HG03575 (cell line): ENCODE data around the gene TOP1.

Source experiments
- ATAC-seq: cut with Tn5 transposase; IDR thresholded peaks from one replicate; pipeline ENCODE4 v1.9.1; 2021; ENCODE audit not compliant: unreplicated experiment, insufficient number of reproducible peaks, low FRiP score; ENCODE audit errors: extremely low read depth

Gene TOP1

DNA sequence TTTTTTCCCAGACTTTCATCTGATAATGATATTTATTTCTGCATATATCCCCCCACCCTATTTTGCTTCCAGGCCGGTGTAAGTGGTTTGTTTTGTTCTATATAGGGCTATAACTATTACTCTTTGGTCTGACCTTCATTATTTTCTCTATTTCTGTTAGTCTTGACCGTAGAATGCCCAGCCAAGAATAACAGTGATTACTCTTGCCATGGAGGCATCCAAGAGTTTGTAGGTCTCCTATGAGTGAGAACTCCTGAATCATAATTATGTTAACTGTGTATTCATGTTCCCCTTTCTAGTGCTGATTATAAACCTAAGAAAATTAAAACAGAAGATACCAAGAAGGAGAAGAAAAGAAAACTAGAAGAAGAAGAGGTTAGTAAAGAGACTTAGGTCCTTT is 52.2 kb downstream of the TOP1 start:
- no peak for ATAC-seq

DNA sequence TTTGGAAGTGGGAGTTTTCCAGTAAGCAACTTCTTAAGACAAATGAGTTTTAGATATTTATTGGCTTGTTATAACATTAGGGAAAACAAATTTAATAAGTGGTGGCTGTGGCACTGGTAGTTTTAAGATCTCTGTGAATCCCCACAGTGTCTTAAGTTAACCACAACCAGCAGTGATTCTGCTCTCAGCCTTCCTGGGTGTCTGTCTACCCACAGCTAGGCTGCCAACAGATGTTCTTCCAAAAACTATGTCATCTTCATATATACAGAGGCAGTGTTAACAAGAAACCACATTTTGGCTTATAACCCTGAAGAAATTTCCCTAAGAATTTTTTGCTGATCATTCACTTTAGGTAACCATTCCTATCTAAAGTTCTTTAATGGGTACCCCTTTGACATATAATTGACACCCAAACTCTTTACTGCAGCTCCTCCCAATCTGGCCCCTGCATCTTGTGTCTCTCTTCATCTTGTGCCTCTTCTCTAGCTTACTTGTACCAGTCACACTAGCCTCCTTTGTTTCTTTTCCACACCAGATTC is 52.7 kb downstream of the TOP1 start:
- ATAC-seq: no peak

DNA sequence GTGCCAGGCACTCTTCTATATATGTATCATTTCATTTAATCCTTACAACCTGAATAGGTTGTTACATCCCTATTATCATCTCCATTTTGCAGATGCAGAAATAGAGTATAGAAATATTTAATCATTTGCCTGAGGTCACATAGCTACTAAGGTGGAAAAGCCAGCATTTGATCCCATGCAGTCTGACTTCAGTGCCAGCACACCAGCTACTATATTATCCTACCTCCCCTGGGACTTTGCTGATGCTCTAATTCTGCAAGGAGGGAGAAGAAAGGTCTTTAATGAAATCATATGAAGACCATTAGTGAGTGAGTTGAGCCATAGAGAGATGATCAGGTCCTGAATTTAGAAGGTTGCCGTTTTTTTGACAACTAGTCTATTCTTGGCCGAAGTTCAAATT is 53.7 kb downstream of the TOP1 start:
- no peak for ATAC-seq

DNA sequence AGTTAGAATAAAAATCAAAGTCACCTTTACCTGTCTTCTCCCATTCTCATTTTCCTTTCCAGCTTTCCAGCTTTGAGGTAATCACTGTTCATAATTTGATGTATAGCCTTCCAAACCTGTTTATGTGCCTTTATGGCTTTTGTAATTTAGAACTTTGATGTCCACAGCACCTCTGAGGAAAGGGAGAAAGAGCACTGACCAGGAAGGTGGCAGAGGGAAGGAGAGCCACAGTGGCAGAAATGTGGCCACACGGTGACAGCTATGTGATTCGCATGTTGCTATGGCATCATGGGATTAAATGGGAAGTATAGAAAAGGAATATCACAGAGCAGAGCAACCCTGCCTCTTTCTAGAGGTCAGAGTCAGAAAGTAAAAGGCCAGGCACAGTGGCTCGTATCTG is 57.0 kb downstream of the TOP1 start:
- ATAC-seq: no peak

DNA sequence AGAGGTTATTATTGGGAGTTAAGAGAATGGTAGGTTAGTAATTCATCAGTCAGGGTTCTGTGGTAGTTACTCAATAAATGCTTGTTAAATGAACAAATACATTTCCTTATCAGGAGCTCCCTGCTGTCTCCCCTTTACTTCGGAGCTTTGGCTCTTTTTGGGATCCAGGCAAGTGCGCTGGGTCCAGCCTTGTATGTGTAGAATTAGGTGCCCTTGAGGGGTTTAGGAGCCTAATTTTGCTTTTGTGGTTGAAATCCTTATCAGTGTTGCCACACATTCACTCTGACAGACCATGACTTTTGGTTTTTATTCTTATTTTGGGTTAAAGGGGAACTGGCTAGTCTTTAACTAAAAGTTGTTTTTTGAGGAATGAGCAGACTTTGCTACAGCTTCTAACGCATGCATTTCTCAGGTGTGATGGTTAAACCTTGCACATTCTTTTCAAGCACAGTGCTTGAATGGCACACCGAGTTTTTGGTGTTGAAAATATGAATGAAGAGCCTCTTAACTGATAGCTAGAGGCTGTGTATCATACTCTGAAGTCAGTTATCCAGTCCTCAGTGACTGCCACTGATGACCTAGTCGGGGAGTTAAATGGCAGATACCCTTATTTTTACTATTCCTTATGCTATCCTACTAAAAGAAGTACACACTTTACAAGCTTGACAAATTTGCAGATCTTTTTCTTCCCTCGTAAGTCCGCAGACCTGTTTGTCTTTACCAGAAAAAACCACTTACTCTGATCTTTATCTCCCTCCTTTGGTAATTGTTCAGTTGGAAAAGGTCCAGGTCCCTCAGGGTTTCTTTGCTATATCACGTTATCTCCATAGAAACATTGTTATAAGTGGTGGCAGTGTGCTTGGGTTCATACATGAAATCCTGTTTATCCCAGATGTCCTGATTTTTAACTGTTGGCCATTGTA is 58.0 kb downstream of the TOP1 start:
- no peak for ATAC-seq

DNA sequence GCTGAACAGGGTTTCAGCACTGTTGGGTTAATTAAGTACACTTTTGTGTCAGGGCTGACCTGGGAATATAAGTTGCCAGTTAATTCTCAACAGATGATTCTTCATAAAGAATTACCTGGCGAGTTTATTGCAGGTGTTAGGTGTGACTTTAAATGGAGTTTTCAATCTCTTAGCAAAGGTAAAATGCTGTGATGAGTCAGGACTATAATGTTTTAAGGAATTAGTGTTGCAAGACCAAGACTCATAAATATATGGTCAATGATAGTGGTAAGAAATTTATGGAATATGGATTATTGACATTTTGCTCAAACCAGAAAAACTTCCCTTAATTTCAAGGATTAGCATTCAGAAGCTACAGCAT is 58.7 kb downstream of the TOP1 start:
- ATAC-seq: no peak

DNA sequence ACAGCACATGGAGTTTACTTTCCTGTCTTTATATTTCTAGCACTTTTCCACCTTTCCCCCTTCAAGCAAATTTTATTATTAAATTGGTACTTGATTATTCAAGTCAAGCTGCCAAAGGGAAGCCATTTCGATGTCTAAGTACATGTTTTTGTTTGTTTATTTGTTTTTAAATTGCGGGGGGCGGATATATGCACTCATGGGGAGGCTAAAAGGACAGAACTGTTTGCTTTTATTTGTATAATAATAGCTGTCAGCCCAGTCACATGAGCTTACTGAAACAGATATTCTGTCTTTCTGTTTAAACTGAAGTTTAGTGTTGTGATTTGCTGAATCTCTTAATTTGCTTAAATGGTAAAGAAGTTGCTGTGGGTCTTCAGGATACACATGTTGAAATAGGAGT is 59.2 kb downstream of the TOP1 start:
- no peak for ATAC-seq

DNA sequence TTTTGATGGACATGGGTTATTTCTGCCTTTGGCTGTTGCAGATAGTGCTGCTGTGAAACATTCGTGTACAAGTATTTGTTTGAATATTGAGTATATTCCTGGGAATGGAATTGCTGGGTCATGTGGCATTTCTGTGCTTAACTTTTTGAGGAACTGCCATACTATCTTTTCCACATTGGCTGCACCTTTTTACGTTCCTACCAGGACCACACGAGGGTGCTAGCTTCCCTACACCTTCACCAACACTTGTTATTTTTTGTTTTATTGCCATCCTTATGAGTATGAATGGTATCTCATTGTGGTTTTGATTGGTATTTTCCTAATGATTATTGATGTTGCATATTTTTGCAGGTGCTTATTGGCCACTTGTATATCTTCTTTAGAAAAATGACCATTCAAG is 60.9 kb downstream of the TOP1 start:
- no peak for ATAC-seq

DNA sequence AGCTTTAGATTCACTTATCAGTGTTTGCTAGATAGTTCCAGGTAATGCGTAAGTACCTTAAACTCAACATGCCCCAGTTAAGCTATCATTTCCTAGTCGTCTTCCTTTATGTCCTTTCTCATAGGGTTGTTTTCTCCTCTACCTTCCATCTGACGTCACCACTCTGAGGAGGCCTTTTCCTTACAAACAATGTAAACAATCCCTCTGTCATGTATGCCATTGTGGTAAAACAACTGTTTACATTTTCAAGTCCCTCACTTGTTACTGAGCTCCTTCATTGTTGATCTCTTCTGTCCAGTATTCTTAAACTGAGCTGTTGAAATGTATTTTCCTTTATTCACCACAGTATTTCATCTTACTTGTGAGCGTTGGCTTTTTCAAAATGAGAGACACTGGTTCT is 63.3 kb downstream of the TOP1 start:
- ATAC-seq: no peak

DNA sequence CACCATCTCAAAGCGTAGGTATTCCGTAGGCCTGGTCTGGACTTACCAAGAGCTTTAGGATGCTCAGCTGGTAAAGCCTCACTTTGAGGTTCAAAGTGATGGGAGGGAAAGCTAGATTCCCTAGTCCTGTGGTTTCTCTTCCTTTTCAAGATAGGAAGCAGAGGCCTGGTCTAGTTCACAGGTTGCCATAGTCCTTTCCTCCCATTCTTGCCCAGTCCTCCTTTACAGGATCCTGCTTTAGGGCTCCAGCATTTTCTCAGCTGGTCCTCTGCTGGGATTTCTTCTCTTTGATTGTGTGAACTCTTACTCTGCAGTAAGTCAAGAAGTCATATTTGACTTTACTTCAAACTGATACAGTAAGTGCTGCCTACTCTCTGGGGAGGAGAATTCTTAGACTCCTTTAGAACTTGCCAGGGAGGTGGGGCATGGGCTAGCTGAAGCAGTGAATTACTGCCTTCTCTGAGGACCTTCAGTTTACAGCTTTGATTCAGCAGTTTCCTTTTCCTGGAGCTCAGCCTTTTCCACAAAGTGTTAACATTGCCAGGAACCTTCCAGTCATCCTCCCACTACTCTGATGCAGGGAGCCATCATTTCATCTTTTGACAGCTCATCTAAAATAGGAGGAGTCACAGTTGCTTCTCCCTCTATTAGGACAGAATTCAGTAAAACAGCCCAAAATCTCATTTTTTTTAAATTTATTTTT is 65.9 kb downstream of the TOP1 start:
- ATAC-seq: no peak

DNA sequence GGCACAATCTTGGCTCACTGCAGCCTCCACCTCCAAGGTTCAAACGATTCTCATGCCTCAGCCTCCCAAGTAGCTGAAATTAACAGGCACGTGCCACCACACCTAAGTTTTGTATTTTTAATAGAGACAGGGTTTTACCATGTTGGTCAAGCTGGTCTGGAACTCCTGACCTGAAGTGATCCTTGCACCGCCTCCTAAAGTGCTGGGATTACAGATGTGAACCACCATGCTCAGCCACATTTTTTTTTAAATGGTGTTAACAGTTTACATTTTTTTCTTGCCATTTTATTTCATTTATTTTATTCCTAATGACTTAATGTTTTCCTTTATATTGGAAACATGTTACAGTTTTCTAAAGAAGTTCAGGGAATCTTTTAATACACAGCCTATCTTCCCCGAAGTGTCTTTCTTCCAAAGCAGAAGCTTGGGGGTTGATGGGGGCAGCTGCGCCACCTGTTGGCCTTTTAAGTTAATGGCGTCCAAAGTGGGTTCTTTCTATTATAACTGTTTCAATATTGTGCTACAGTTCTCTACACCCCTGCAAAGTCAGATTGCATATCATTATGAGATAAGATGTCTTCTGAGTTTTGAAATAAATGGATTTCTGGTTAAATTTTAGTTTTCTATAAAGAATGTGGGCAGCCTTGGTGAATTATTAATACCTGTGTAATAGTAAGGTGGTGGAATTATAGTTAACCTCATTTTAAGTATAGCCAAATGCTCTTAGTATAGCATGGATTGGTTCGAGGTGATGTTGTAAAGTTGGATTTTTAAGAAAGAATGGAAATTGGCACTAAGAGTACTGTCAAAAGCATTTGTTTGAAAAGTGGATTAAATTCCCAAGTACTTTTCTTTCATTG is 66.7 kb downstream of the TOP1 start:
- ATAC-seq: no peak

DNA sequence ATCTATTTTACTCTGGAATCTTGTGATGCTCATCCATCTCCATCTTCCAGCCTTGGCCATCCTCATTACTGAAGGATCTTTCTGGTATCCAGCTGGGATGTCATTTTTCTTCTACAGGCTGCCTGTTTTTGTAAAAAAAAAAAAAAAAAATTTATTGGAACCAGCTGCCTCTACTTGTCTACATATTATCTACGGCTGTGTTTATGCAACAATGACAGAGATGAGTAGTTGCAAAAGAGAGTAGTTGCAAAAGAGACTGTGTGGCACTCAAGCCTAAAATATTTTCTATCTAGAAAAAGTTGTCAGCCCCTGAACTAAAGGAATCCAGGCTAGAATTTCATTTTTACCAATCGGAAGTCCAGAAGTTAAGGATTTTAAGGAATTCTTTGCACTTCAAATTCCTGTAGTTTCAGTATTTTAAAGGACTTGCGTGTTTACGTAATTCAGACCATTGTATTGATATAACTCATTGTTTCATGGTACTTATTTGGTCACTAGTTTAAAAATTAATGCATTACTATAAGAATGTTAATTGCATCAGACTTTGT is 70.2 kb downstream of the TOP1 start:
- no peak for ATAC-seq

DNA sequence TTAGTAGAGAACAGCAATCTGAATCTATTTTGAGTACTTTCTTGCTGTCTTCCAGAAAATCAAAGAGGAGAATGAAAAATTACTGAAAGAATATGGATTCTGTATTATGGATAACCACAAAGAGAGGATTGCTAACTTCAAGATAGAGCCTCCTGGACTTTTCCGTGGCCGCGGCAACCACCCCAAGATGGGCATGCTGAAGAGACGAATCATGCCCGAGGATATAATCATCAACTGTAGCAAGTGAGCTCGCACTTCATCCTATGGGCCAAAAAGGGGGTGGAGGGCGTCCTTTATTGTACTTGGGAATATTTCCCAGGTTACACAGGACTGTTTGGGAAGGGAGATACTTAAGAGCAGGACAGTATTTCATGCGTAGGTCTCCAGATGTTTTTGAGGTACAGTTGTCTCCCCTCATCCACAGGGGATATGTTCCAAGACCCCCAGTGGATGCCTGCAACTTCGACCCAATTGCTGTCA is 71.4 kb downstream of the TOP1 start:
- no peak for ATAC-seq

DNA sequence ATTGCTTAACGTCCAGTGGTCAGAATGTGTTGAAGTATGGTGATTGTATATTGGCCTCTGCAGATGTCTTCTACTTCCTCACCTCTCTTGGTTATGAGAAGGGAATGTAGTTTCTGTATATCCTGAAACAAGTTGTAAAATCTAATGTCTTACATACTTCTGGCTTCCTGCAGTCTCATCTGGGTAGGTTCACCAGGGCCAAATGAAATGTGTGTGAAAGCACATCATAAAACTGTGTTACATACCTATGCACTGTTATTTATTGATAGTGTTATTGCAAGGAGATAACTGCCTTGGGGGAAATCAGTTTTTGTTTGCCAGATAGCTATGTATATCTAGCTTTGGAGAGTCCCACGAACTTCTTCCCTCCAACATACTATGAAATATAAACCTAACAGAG is 73.0 kb downstream of the TOP1 start:
- no peak for ATAC-seq

DNA sequence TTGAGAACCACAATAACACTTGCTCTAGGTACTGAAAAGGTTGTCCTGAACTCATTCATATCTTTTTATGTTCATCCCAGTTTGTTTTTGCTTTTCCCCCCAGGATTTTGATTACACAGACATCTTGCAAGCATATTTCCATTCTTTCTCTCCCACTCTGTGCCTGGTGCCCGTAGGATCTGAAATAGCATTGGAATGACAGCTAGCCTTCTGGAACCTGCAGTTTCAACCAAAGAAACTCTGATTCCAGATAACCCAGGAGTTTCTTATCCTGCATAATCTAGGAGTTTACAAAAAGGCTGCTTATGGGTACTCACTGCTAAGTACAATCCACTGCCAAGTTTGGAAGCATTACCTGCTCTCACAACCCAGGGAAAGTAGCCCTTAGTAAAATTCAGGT is 79.9 kb downstream of the TOP1 start:
- no peak for ATAC-seq

DNA sequence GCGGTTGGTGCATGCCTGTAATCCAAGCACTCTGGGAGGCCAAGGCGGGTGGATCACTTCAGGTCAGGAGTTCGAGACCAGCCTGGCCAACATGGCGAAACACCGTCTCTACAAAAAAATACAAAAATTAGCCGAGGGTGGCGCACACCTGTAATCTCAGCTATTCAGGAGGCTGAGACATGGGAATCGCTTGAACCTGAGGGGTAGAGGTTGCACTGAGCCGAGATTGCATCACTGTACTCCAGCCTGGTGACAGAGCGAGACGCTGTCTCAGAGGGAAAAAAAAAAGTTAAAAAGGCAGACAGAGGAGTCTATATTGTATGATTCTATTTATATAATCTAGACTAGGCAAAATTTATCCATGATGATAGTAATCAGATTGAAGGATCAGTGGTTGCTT is 81.4 kb downstream of the TOP1 start:
- ATAC-seq: no peak

DNA sequence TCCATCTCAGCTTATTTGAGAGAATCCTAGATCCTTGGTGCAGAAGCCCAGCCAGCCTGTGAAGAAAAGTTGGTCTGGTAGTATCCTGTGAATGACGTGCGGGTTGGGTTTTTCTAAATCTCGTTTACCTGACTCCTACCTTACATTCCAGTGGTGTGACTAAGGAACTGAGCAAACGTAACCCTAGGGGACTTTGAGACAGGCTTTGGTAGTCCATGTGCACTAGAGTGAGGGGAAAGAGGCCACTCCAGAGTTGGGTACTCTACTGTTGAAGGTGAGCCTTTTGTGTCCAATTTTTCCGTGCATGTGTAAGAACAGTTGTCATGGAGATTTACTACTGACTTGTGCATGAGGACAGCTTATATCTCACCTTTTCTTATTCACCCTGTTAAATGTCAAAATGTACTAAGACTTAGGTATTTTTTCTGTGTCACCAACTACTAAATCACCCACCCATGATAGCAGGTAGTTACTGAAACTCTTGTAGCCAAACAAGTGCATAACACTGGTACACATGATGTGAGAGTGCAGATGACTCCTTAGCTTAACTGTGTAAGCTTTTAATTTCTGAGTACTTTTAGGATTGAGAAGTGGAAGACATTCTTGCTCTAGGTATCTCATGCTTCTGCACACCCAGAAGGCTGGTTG is 82.4 kb downstream of the TOP1 start:
- ATAC-seq: no peak

DNA sequence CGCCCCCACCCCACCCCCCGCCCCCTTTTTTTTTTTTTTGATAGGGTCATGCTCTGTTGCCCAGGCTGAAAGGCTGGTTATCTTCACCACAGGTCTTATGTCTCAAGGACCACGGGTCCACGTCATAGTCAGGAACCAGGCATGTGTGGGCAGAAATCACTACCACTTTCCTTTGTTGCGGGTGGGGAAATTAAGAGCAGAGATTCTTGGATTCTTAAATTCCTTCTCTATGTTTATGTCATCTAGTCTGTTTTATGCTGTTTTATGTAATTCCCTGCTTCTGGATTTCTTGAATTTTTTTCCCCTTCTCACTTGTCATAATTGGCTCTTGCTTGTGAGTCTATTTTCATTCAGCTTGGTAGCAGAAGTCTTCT is 82.9 kb downstream of the TOP1 start:
- ATAC-seq: no peak
